WTC11 (cell line): ENCODE measurements around the gene CCDC39. TPM values are rescaled to one million over a fixed set of nuclear protein-coding genes. Genes with fewer than 3 reads are reported as not detected.

ENCODE experiments used
- ATAC-seq: fragments of 200-7000 bp; cut with Tn5 transposase; 2 replicates; pipeline ENCODE4 v1.10.0; 2021; ENCODE audit warnings: mild to moderate bottlenecking, moderate library complexity
- CTCF ChIA-PET: fragments of 300-600 bp; sonication (Branson Sonifier 250); formaldehyde crosslinking; loops from one replicate; lab custom pipeline; 2021; ENCODE audit warnings: antibody characterized with exemption; lab: Charles Lee
- POLR2A ChIA-PET: fragments of 350-600 bp; sonication (Branson Sonifier 250); formaldehyde crosslinking; loops from one replicate; lab custom pipeline; 2021; ENCODE audit warnings: antibody characterized with exemption; lab: Charles Lee
- DNase-seq: peaks from one replicate; pipeline ENCODE4 v3.0.0; 2021; ENCODE audit warnings: low spot score
- H3K27ac Mint-ChIP-seq: 2 replicates; pipeline ENCODE4 v1.8.0; 2021; ENCODE audit warnings: mixed read lengths
- H3K27me3 Mint-ChIP-seq: 2 replicates; pipeline ENCODE4 v1.8.0; 2021; ENCODE audit warnings: low read depth, mild to moderate bottlenecking, moderate library complexity, mixed read lengths
- H3K36me3 Mint-ChIP-seq: 2 replicates; pipeline ENCODE4 v1.8.0; 2021; ENCODE audit warnings: mixed read lengths
- H3K4me1 Mint-ChIP-seq: 2 replicates; pipeline ENCODE4 v1.8.0; 2022; ENCODE audit warnings: mixed read lengths
- H3K4me3 Mint-ChIP-seq: 2 replicates; pipeline ENCODE4 v1.8.0; 2021; ENCODE audit warnings: mild to moderate bottlenecking, moderate library complexity, mixed read lengths
- H3K9me3 Mint-ChIP-seq: 2 replicates; pipeline ENCODE4 v1.8.0; 2021; ENCODE audit warnings: mixed read lengths
- CREM ChIP-seq: sonication (generic); formaldehyde crosslinking; IDR thresholded peaks from 2 replicates; pipeline ENCODE4 v1.8.1; 2022; ENCODE audit warnings: mild to moderate bottlenecking, missing genetic modification reagents, moderate library complexity
- GABPB1 ChIP-seq: sonication (generic); formaldehyde crosslinking; IDR thresholded peaks from 2 replicates; pipeline ENCODE4 v1.8.1; 2023; ENCODE audit warnings: mild to moderate bottlenecking, missing genetic modification reagents
- RORB ChIP-seq: fragments of 250-450 bp; sonication (Bioruptor Pico); IDR thresholded peaks from 2 replicates; pipeline ENCODE4 v1.9.0; 2021; ENCODE audit warnings: mild to moderate bottlenecking
- SMAD4 ChIP-seq: sonication (generic); formaldehyde crosslinking; IDR thresholded peaks from 2 replicates; pipeline ENCODE4 v1.8.0; 2022; ENCODE audit warnings: mild to moderate bottlenecking, missing genetic modification reagents
- total RNA-seq: library from RNA; stranded (reverse); gene quantifications from 3 replicates; pipeline ENCODE4 v1.2.3, GENCODE V29; 2021
- TF ChIP-seq, protein P1 (sequence below): sonication (generic); formaldehyde crosslinking; IDR thresholded peaks from 2 replicates; pipeline ENCODE4 v1.8.0; 2023; ENCODE audit warnings: missing genetic modification reagents
- TF ChIP-seq, protein P2 (sequence below): fragments of 250-450 bp; sonication (Bioruptor Pico); IDR thresholded peaks from 2 replicates; pipeline ENCODE4 v1.9.0; 2021; ENCODE audit warnings: mild to moderate bottlenecking
- TF ChIP-seq, protein P3 (sequence below): fragments of 250-450 bp; sonication (Bioruptor Pico); IDR thresholded peaks from 2 replicates; pipeline ENCODE4 v1.9.0; 2021; ENCODE audit warnings: mild to moderate bottlenecking
- TF ChIP-seq, protein P4 (sequence below): fragments of 250-450 bp; sonication (Bioruptor Pico); IDR thresholded peaks from 2 replicates; pipeline ENCODE4 v2.1.2; 2022; ENCODE audit warnings: mild to moderate bottlenecking, moderate library complexity
- TF ChIP-seq, protein P5 (sequence below): sonication (generic); formaldehyde crosslinking; IDR thresholded peaks from 2 replicates; pipeline ENCODE4 v1.8.1; 2023; ENCODE audit warnings: mild to moderate bottlenecking, moderate library complexity, missing genetic modification reagents
- TF ChIP-seq, protein P6 (sequence below): sonication (generic); formaldehyde crosslinking; IDR thresholded peaks from 2 replicates; pipeline ENCODE4 v1.8.0; 2022; ENCODE audit warnings: mild to moderate bottlenecking, missing genetic modification reagents
- TF ChIP-seq, protein P7 (sequence below): sonication (generic); formaldehyde crosslinking; IDR thresholded peaks from 2 replicates; pipeline ENCODE4 v1.8.1; 2023; ENCODE audit warnings: mild to moderate bottlenecking, missing genetic modification reagents, moderate library complexity
- TF ChIP-seq, protein P8 (sequence below): sonication (generic); formaldehyde crosslinking; IDR thresholded peaks from 2 replicates; pipeline ENCODE4 v1.8.1; 2022; ENCODE audit warnings: missing genetic modification reagents, borderline replicate concordance
- TF ChIP-seq, protein P9 (sequence below): sonication (generic); formaldehyde crosslinking; IDR thresholded peaks from 2 replicates; pipeline ENCODE4 v1.8.1; 2023; ENCODE audit warnings: mild to moderate bottlenecking, missing genetic modification reagents
- TF ChIP-seq, protein P10 (sequence below): sonication (generic); formaldehyde crosslinking; IDR thresholded peaks from 2 replicates; pipeline ENCODE4 v1.8.0; 2022; ENCODE audit warnings: mild to moderate bottlenecking, missing genetic modification reagents

The CCDC39 gene
- total RNA-seq, 1 experiment from 2014 or later = not detected

DNA sequence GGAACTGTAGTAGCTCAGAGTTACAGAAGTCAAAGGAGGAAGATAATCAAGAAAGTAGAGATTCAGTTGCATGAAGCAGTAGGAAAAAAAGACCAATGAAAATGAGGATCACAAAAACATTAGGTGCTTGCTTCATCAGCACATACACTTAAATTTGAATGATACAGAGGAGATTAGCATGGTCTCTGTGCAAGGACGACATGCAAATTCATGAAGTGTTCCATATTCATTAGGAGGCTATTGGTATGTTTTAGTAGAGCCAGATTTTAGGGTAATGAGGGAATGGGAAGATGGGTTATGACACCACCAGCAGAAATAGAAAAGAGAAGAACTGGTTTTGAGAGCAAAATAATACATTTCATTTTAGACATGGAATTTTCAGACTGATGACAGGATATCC is 98.4 kb downstream of the CCDC39 start:
- H3K36me3 Mint-ChIP-seq = no peaks in the 10 kb centered on the region
- ChIA-PET POLR2A (no interaction called here), CTCF (interaction anchor here (0.6 kb wide), 1 partner anchor 751 kb away, joined by 4 read pairs; no protein-coding TSS in a partner anchor)
- ATAC-seq (no peak), DNase-seq (no peak)
- TF ChIP-seq, protein P1, sequence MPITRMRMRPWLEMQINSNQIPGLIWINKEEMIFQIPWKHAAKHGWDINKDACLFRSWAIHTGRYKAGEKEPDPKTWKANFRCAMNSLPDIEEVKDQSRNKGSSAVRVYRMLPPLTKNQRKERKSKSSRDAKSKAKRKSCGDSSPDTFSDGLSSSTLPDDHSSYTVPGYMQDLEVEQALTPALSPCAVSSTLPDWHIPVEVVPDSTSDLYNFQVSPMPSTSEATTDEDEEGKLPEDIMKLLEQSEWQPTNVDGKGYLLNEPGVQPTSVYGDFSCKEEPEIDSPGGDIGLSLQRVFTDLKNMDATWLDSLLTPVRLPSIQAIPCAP = no peak
- TF ChIP-seq, protein P2, sequence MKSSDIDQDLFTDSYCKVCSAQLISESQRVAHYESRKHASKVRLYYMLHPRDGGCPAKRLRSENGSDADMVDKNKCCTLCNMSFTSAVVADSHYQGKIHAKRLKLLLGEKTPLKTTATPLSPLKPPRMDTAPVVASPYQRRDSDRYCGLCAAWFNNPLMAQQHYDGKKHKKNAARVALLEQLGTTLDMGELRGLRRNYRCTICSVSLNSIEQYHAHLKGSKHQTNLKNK (CRISPR knock-in tag) = no peak
- TF ChIP-seq, protein P3, sequence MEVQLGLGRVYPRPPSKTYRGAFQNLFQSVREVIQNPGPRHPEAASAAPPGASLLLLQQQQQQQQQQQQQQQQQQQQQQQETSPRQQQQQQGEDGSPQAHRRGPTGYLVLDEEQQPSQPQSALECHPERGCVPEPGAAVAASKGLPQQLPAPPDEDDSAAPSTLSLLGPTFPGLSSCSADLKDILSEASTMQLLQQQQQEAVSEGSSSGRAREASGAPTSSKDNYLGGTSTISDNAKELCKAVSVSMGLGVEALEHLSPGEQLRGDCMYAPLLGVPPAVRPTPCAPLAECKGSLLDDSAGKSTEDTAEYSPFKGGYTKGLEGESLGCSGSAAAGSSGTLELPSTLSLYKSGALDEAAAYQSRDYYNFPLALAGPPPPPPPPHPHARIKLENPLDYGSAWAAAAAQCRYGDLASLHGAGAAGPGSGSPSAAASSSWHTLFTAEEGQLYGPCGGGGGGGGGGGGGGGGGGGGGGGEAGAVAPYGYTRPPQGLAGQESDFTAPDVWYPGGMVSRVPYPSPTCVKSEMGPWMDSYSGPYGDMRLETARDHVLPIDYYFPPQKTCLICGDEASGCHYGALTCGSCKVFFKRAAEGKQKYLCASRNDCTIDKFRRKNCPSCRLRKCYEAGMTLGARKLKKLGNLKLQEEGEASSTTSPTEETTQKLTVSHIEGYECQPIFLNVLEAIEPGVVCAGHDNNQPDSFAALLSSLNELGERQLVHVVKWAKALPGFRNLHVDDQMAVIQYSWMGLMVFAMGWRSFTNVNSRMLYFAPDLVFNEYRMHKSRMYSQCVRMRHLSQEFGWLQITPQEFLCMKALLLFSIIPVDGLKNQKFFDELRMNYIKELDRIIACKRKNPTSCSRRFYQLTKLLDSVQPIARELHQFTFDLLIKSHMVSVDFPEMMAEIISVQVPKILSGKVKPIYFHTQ (CRISPR knock-in tag) = no peak
- TF ChIP-seq, protein P4, sequence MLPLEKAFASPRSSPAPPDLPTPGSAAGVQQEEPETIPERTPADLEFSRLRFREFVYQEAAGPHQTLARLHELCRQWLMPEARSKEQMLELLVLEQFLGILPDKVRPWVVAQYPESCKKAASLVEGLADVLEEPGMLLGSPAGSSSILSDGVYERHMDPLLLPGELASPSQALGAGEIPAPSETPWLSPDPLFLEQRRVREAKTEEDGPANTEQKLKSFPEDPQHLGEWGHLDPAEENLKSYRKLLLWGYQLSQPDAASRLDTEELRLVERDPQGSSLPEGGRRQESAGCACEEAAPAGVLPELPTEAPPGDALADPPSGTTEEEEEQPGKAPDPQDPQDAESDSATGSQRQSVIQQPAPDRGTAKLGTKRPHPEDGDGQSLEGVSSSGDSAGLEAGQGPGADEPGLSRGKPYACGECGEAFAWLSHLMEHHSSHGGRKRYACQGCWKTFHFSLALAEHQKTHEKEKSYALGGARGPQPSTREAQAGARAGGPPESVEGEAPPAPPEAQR (CRISPR knock-in tag) = no peak
- TF ChIP-seq GABPB1 (CRISPR knock-in tag) = no peak
- no peaks in the 10 kb centered on the region for H3K27me3 Mint-ChIP-seq
- H3K4me1 Mint-ChIP-seq = peaks cover 5% of the 10 kb centered on the region
- peaks cover 7% of the 10 kb centered on the region for H3K9me3 Mint-ChIP-seq
- H3K27ac Mint-ChIP-seq = no peak overlapping the region
- H3K4me3 Mint-ChIP-seq = no peak overlapping the region

DNA sequence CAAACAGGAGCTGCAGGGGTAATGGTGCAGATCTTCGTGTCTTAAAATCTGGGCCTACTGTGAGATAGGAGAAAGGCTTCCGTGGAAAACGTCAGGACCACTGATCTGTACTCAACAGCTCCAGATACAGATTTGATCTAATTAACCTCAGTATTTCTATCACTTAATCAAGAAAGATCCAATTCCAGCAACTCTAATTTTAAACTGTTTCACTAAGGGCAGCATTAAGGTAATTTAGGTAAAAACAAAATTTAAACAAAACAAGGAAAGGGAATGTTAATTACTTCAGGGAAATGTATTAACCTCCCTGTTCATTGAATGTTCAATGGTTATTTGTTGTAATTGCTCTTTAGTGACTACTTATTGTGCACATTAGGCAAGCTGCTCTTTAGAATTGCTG is 103.7 kb downstream of the CCDC39 start:
- Mint-ChIP-seq H3K4me1 (peaks cover 11% of the 10 kb centered on the region), H3K4me3 (no peak overlapping the region), H3K27me3 (no peaks in the 10 kb centered on the region), H3K36me3 (no peaks in the 10 kb centered on the region), H3K27ac (no peak overlapping the region), H3K9me3 (peaks cover 13% of the 10 kb centered on the region)
- ATAC-seq (no peak), DNase-seq (no peak)
- CTCF ChIA-PET = no interaction called here
- POLR2A ChIA-PET = no interaction called here
- TF ChIP-seq, protein P5, sequence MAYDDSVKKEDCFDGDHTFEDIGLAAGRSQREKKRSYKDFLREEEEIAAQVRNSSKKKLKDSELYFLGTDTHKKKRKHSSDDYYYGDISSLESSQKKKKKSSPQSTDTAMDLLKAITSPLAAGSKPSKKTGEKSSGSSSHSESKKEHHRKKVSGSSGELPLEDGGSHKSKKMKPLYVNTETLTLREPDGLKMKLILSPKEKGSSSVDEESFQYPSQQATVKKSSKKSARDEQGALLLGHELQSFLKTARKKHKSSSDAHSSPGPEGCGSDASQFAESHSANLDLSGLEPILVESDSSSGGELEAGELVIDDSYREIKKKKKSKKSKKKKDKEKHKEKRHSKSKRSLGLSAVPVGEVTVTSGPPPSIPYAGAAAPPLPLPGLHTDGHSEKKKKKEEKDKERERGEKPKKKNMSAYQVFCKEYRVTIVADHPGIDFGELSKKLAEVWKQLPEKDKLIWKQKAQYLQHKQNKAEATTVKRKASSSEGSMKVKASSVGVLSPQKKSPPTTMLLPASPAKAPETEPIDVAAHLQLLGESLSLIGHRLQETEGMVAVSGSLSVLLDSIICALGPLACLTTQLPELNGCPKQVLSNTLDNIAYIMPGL = no peak
- no peak for TF ChIP-seq RORB (CRISPR knock-in tag)
- TF ChIP-seq, protein P6, sequence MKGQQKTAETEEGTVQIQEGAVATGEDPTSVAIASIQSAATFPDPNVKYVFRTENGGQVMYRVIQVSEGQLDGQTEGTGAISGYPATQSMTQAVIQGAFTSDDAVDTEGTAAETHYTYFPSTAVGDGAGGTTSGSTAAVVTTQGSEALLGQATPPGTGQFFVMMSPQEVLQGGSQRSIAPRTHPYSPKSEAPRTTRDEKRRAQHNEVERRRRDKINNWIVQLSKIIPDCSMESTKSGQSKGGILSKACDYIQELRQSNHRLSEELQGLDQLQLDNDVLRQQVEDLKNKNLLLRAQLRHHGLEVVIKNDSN (CRISPR knock-in tag) = no peak
- TF ChIP-seq, protein P7, sequence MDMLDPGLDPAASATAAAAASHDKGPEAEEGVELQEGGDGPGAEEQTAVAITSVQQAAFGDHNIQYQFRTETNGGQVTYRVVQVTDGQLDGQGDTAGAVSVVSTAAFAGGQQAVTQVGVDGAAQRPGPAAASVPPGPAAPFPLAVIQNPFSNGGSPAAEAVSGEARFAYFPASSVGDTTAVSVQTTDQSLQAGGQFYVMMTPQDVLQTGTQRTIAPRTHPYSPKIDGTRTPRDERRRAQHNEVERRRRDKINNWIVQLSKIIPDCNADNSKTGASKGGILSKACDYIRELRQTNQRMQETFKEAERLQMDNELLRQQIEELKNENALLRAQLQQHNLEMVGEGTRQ (CRISPR knock-in tag) = no peak
- no peak for TF ChIP-seq SMAD4 (CRISPR knock-in tag)
- TF ChIP-seq, protein P8, sequence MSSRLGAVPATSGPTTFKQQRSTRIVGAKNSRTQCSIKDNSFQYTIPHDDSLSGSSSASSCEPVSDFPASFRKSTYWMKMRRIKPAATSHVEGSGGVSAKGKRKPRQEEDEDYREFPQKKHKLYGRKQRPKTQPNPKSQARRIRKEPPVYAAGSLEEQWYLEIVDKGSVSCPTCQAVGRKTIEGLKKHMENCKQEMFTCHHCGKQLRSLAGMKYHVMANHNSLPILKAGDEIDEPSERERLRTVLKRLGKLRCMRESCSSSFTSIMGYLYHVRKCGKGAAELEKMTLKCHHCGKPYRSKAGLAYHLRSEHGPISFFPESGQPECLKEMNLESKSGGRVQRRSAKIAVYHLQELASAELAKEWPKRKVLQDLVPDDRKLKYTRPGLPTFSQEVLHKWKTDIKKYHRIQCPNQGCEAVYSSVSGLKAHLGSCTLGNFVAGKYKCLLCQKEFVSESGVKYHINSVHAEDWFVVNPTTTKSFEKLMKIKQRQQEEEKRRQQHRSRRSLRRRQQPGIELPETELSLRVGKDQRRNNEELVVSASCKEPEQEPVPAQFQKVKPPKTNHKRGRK (CRISPR knock-in tag) = no peak
- no peak for TF ChIP-seq CREM (CRISPR knock-in tag)
- TF ChIP-seq, protein P9, sequence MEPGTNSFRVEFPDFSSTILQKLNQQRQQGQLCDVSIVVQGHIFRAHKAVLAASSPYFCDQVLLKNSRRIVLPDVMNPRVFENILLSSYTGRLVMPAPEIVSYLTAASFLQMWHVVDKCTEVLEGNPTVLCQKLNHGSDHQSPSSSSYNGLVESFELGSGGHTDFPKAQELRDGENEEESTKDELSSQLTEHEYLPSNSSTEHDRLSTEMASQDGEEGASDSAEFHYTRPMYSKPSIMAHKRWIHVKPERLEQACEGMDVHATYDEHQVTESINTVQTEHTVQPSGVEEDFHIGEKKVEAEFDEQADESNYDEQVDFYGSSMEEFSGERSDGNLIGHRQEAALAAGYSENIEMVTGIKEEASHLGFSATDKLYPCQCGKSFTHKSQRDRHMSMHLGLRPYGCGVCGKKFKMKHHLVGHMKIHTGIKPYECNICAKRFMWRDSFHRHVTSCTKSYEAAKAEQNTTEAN (CRISPR knock-in tag) = no peak
- TF ChIP-seq, protein P10, sequence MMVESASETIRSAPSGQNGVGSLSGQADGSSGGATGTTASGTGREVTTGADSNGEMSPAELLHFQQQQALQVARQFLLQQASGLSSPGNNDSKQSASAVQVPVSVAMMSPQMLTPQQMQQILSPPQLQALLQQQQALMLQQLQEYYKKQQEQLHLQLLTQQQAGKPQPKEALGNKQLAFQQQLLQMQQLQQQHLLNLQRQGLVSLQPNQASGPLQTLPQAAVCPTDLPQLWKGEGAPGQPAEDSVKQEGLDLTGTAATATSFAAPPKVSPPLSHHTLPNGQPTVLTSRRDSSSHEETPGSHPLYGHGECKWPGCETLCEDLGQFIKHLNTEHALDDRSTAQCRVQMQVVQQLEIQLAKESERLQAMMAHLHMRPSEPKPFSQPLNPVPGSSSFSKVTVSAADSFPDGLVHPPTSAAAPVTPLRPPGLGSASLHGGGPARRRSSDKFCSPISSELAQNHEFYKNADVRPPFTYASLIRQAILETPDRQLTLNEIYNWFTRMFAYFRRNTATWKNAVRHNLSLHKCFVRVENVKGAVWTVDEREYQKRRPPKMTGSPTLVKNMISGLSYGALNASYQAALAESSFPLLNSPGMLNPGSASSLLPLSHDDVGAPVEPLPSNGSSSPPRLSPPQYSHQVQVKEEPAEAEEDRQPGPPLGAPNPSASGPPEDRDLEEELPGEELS (CRISPR knock-in tag) = no peak
